Measurements from ENCODE around the gene SSC5D.

GRCh38 chr19:55464039-55464661, 24.1 kb upstream of the SSC5D start:
- no peak for TF ChIP-seq CHD2 (IDR thresholded peaks at IDR 0.05; ENCODE audit: low read length, partially characterized antibody)
- no peak for TF ChIP-seq CTCF (IDR thresholded peaks at IDR 0.05)
- no peak for TF ChIP-seq FOXM1 (IDR thresholded peaks at IDR 0.05; ENCODE audit: low read depth)
- no peak for TF ChIP-seq NRF1 (IDR thresholded peaks at IDR 0.05; ENCODE audit: low read depth, low read length)
